ELF-1 (cell line): ENCODE measurements around the gene ANTXRL.
"Not testable (repeated sequence)": the region's sequence is repeated elsewhere in the genome, so short reads cannot be mapped to it uniquely, and the experiment has no call there.

Source experiments
- DNase-seq: peaks from one replicate; pipeline ENCODE4 v3.0.0-alpha.2; 2016; ENCODE audit warnings: low read depth, low spot score

ANTXRL gene

DNA sequence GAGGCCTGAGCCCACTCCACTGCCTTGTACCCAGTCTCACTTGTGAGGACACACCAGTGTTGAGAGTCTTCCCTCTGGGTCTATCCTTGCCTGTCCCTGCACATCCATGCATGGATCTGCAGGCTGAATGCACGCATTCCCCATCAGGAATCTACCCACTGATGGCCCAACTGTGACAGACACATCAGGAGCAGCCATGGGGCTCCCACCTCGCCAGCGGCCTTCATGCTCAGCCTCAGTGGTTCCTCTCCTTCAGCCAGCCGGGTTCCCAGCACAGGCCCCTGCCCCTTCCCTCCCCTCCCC, 21.3 kb downstream of the ANTXRL start:
- no peak for DNase-seq

DNA sequence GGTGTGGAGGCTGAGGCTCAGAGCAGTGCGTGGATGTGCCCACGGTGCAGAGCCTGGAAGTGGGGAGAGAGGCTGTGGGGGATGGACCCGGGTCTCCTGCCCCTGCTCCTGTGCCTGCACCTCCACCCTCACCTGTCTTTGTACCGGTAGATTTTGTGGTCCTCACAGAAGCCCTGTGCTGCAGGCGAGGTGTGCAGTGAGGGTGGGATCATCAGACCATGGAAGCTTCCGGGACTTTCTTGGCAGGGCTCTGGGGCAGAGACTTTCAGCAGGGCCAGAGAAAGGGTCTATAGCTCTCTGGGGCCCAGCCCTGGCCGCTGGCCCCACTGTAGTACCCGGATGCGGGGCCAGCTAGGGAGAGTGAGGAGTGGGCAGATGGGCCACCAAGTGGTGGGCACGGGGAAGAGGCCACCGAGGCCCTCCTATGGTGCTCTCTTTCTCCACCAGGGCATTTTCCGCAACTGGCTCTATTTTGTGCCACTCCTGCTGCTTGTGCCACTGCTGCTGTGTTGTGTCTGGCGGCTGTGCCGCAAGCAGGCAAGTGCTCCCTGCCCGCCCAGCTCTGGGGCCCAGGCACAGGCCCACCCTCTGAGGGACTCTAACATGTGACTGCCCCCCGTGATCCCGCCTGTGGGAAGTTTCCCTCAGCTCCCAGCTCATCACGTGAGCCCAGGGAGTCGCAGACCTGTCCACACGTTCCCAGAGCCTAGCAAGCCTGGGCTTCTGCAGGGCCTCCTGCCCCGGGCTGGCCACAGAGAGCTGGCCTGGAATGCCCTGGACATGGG, 22.1 kb downstream of the ANTXRL start:
- DNase-seq: no peak

DNA sequence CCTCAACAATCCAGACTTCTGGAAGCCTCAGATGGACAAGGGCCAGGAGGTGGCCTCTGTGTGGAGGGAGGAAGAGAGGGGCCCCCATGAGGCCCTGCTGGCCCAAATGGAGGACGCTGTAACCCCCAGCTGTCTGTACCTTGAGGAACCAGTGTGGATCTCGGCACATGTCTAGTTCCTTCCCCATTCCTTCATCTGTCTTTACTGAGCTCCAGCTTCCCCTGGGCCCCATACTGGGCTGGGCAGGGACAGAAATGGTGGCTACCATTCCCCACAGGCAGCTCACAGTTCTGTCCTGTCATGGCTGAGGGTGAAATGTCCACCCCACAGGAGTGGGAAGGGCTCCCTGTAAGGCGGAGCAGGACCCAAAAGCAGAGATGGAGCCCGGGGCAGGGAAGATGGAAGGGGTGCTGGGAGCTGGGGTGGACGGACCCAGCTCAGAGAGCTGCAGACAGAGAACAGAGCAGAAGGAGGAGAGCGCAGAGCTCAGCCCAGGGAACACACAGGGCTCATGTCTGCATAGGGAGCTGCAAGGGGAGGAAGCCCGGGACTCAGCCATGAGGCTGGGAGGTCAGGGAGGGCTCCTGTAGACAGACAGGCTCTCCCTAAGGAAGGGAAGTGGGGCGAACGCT, 22.8 kb downstream of the ANTXRL start:
- DNase-seq: no peak

DNA sequence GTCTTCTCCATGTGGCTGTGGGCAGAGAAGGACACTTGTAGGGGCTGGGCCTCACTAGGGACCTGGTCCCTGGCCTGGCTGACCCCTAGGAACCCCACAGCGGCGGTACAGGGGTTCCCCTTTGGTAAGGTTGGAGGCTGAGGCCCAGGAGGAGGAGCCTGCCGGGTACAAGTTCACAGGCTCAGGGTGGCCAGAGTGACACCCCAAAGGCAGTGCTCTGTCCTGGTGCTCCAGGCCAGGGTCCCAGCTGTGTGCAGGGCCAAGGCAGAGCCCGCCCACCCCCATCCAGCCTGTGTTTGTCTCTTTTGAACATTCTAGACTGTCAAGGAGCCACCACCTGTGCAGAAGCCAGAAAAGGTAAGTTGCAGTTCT, 23.3 kb downstream of the ANTXRL start:
- DNase-seq: no peak

DNA sequence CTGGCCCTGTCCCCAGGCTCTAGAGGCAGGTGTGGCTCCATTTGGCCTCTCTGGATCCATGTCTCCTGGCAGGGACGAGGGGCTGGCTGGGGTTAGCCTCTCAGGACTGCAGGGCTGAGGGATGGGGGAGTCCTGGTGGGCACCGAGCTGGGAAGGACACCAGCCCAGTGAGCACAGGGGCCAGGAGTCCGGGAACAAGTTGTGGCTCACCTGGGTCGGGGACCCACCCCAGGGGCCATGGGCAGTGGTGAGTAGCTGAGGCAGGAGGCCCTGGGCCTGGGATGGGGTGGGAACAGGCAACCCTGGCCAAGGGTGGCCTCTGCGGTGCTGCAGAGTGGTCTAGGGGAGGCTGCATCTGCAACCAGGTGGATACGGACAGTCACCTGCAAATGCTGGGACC, 24.1 kb downstream of the ANTXRL start:
- DNase-seq: no peak

DNA sequence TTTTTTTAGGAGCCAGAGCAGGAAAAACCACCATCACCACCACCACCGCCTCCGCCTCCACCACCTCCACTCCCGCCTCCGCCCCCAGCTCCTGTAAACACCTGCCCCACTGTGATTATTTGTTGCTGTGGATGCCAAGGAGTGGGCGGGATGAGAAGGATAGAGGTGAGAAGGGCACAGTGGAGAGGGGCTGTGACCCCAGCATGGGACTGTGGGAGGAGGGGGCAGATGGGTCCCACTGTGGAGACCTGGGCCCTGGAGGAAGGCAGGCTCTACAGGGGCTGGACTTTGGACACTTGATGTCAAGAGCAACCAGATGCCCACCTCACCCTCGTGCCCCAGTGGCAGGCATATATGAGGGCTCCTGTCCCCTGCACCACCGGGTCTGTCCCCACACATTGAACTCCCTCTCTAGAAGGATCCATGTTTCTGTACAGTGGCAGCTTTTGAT, 24.7 kb downstream of the ANTXRL start:
- no peak for DNase-seq

DNA sequence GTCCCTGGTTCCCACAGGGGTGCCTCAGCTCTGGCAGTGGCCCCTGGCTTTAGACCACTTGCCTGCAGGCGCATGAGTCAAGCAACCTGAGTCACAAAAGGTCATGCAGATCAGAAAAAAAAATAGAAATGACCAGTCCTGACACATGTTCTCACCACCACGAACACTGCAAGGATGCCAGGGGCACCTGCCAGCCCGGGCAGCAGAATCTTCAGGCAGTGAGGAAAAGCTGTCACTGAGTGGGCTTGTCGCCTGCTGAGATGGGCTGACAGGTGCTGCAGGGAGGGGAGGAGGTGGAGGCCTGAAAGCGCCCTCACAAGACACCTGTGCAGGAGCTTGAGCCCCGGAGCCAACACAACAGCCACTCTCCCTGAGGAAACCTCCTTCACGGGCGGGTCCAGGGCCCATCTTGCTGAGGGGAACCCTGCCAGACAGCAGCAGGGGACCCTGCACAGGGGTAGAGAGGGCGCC, 25.2 kb downstream of the ANTXRL start:
- not testable (repeated sequence) for DNase-seq

DNA sequence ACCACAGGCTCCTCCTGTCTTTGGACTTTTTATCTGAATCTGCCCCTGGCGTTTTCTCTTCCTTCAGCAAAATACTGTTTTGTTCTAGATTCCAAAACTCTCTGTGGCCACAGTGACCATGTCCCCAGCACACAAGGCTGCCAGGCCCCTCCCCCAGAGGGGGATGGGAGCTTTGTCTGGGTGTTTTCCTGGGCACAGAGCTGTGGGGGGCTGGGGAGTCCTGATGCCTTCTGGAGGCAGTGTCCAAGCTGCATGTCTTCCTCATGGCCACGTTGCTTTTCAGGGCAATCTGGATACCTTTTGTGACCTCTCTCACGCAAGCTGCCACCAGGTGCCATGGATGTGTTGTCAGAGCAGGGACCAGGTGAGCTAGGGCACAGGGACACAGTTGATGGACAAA, 26.2 kb downstream of the ANTXRL start:
- no peak for DNase-seq

DNA sequence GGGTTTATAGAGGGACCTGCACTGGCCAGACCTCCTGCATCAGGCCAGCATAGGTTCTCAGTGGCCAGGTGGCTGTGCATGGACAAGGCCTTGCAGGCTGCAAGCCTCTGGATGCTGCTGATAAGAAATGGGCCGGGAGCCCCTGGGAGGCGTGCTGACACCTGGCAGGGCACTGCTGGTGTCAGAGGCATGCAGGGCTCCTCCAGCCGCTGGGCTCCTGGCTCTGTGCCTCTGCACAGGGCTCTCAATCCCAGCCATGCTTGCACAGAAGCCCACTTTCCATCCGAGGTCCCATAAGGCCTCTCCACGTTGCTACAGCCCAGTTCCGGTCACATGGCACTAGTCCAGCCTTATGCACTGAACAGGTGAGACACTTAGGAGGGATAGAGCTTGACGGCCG, 27.3 kb downstream of the ANTXRL start:
- DNase-seq: no peak

DNA sequence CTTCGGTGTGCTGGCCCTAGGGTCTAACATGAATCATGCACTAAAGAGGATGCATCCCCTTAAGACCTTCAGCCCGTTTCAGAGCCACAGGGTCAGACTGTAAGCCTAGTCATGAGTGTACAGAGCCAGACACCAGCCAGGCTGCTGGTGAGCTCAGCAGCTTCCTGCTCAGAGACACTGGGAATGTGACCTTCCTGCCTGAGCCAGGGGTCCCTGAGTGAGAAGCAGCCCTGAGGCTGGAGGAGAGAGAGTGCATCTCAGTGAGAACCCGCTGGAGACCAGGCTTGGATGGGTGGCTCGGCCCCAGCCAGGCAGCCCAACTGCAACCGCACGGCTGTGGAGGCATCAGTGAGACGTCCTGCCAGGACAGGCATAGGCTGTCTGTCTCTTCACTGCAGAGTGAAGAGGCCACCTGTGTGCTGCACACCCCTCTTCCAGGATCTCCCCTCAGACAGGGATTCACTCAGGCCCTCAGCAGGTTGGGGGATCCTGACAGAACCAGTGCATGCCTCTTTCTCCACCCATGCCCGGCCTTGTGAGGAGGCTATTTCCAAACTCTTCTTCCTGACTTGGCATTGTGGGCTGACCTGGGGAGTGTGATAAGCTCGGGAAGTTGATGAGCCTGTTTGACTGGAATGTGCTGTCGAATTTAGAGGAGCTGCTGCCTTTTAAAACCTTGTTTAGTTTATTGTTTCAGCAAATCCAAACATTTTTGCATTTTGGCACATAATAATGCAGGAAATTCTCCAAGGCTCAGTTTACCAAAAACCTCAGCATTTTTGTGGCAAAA, 28.5 kb downstream of the ANTXRL start:
- peak; percentile 74 for DNase-seq

DNA sequence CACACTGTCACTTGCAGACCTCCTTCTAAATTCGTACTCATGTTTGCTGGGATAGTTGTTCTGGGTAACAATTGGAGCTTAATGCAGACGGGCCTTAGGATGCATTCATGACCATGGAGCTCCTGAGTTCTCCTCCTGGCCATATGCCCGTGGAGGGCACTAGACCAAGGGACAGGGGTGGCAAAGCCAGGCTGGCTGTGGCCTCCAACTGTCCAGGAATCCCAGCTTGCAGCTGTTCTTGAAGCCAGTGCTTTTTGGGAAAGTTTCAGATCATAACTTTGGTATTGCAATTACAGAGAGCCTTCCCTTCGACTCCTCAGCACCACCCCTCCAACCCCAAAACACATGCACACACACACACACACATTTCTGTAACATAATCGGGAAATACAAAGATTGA, 30.6 kb downstream of the ANTXRL start:
- no peak for DNase-seq

DNA sequence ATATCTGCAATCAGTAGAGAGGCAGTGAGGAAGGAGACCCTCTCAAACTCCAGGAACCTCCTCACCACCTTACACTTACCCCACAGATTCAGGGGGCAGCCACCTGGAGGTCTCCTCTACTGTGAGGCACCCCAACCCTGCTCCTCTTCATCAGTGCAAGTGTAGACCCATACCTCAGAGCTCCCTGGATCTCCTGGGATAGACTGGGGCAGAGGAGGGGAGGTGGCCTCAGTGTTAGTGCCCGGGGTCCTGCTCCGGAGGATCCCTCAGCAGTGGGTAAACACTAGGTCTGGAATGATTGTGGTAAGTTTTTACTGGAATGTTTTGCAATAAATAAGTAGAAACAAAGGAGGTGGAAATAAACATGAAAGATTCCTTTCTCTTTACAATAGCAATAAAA, 31.1 kb downstream of the ANTXRL start:
- no peak for DNase-seq

DNA sequence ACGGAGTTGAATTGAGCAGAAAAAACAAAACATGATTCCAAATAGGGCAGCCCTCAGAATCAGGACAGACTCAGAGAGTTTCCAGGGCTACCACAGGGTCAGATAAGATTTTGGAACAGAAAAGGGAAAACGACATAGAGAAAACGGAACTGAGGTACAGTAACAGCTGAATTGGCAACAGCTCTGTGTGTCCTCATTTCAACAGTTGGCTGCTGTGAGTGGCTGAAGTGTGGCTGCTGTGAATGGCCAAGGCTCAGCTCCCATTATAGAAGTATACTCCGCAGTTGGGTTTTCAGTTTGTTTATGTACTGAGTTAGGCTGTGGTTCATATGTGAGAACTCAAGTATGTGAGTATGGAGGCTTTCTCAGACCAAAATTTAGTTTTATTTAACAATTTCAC, 32.0 kb downstream of the ANTXRL start:
- no peak for DNase-seq

DNA sequence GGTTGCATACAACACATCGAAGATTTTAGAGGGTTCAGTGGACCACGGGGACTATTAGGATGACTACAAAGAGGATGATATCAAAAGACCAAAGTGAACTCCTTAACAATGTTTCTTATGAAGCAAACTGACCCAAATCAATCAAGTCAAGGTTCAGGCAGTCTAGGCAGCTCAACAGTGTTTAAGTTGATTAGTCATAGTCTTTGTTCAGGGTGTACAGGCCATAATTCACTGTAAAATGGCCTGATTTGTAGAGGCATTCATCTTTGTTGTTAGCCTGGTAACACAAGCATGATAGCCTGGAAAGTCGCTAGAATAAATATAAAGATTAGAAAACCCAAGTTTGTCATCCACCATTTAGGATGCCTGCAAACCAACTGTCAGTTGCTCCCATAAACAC, 32.6 kb downstream of the ANTXRL start:
- DNase-seq: no peak

DNA sequence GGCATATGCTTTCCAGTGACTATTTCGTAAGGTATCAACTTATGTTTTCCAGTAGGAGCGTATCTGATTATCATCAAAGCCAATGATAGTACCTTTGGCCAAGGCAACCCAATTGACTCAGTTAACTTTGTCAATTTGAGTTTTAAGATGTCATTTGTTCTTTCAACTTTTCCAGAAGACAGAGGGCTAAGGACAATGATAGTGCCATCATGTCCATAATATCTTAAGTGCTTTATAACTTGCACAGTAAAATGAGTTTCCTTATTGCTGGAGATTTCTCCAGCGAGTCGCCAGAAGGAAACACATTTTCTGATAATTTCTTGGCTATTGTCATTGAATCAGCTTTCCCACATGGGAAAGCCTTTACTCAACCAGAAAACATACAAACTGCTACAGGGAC, 35.0 kb downstream of the ANTXRL start:
- no peak for DNase-seq

DNA sequence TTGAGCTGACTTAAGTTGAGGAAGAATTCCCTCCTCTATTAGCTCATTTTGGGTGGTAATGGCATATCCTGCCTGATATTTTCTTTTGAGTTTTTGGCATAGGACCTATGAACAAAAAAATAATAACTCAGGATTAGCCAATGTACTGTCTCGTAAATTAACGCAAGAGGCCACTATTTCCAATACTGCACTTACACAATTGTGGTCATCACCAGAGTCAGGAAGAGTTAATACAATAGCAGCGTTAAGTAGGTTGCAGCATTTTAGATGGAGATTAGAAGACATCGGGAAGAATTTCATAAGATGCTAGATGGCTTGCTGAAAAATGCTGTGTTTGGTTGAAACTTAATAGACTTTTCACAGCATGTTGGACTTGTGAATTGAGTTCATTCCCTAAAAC, 36.4 kb downstream of the ANTXRL start:
- no peak for DNase-seq

DNA sequence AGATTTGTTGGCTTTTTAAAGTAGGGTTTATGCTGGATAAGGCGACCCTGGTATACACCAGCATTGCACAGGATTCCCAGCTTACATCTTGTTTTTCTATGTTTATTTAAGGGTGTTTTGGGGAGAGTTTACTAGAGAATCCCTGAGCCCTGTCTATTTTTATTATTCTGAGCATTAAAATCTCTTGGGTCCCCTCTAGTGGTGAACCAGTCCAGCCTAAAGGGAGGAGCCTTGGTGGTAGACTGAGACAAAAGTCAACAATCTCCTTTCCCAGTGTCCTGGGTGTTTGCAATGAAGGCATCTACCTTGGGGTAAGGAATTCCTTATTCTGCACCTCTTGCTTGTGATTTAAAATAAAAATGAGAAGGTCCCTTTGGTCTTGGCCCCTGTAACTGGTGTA, 38.2 kb downstream of the ANTXRL start:
- DNase-seq: no peak

DNA sequence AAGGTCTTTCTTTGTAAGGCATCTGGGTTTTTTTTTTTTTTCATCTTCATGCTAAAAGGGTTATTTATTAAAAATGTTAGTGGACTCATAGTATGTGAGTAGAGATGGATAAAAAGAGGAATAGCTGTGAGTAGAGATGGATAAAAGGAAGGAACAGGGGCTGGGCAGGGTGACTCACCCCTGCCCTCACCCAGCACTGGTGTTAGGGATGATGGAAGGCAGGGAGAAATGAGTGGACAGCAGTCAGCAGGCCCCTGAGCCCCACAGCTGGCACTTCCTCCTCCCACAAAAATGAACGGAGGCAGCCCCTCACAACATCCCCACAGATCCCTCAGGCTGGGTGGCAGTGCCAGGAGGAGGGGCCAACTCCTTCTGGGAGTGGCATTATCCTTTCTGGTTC, 39.3 kb downstream of the ANTXRL start:
- DNase-seq: no peak

DNA sequence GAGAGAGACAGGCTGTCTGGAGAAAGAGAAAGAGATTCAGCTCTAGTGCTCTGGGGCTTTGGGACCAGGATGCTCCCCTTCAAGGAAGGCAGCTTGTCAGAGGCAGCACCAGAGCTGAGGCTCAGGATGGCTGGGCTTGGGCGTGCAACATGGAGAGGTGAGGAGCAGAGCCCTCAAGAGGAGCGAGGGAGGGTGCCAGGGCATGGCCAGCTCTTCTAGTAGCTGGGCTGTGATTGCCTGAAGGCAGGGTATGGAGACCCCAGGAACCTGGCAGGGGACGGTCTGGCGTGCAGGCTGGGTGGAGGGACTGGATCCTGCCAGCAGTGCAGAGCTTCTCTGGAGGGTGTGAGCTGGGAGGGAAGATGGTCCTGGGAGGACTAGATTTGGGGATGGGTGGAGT, 40.2 kb downstream of the ANTXRL start:
- DNase-seq: no peak

DNA sequence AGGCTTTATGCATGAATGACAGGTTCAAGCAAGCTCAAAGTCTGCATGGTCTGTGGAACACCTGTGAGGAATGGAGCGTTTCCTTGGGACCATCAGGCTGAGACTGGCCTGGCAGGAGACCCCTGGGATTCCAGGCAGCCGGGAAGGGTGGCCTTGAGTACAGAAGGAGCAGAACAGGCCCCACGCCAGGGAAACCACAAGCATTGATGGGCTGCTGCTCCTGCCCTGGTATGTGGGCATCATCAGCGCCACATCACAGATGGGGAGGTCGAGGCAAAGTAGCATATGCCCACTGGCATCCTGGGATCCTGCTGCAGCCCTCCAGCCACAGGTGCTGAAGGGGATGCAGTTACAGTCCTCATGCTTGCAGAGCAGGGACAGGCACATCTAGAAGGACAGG, 40.9 kb downstream of the ANTXRL start:
- DNase-seq: no peak

DNA sequence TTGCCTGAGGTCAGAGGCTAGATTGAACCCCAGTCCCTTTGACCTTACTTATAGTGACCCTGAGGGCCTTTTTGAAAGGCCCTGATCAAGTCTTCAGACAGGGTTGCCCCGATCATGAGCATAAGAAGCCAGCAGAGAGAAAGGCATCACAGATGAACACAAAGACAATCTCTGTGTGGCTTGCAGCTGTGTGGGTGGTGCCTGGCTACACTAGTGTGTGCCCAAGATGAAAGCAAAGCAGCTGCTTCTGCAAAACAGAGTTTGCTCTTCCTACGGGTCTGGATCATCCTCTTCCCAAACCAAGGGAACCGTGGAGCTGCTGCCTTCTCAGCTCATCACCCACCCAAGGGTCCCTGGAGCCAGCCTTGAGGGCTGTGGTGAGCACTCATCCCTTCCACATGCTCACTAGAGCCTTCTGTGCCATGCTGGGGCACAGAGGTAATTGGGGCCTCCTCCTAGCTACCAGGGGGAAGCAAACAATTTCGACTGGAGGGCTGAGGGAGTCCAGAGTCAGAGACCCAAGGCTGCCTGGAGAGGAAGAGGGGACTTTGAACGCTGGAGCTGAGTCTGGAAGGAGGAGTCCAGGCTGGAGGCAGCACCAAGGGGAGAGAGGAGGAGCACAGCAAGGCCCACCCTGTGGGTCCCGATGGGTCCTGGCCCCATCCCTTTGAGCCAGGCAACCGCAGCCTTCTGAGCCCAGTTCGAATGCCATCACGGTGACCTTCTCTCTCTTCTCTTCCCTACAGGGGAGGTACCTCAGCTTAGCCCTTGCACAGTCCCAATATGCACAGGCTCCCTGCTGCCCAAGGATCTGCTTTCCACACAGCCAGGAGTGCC, 42.3 kb downstream of the ANTXRL start:
- no peak for DNase-seq

DNA sequence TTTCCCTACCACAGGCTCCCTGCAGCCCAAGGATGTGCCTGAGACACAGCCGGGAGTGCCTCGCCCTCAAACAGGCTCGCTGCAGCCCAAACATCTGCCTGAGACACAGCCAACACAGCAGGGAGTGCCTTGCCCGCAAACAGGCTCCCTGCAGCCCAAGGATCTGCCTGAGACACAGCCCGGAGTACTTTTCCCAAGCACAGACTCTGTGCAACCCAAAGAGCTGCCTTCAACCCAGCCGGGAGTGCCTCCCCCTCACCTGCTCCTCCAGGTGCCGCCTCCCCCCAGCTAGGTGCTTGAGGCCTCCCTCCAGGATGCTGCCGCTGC, 42.9 kb downstream of the ANTXRL start:
- peak; percentile 28 for DNase-seq
